H9 (cell line): ENCODE measurements around the gene CYBB. TPM values are rescaled to one million over a fixed set of nuclear protein-coding genes. Genes with fewer than 3 reads are reported as not detected.

Experiments used
- DNase-seq: peaks from one replicate; pipeline ENCODE4 v3.0.0-alpha.2; 2017
- H2AFZ ChIP-seq: one replicate; pipeline ENCODE4 v1.6.1; 2013; ENCODE audit warnings: mild to moderate bottlenecking, low read length, control low read depth, moderate library complexity
- H2AK5ac ChIP-seq: 2 replicates; pipeline ENCODE4 v1.6.1; 2013; ENCODE audit warnings: low read length, control low read depth, mixed read lengths; ENCODE audit not compliant: insufficient read length
- H2BK120ac ChIP-seq: one replicate; pipeline ENCODE4 v1.6.1; 2013; ENCODE audit warnings: low read depth, mild to moderate bottlenecking, low read length, control low read depth, inconsistent platforms; ENCODE audit not compliant: poor library complexity, severe bottlenecking
- H2BK12ac ChIP-seq: 2 replicates; pipeline ENCODE4 v1.6.1; 2013; ENCODE audit warnings: low read length, control low read depth, mixed read lengths, low read depth; ENCODE audit not compliant: insufficient read length
- H2BK15ac ChIP-seq: 2 replicates; pipeline ENCODE4 v1.6.1; 2013; ENCODE audit warnings: low read depth, low read length, control low read depth
- H2BK20ac ChIP-seq: one replicate; pipeline ENCODE4 v1.6.1; 2013; ENCODE audit warnings: low read depth, mild to moderate bottlenecking, low read length, control low read depth, inconsistent platforms; ENCODE audit not compliant: poor library complexity, severe bottlenecking
- H2BK5ac ChIP-seq: 2 replicates; pipeline ENCODE4 v1.6.1; 2013; ENCODE audit warnings: low read length, control low read depth, mixed read lengths; ENCODE audit not compliant: insufficient read length
- H3K14ac ChIP-seq: 2 replicates; pipeline ENCODE4 v1.6.1; 2013; ENCODE audit warnings: low read length, control low read depth; ENCODE audit not compliant: insufficient read depth
- H3K18ac ChIP-seq: 2 replicates; pipeline ENCODE4 v1.6.1; 2013; ENCODE audit warnings: low read depth, mild to moderate bottlenecking, mixed read lengths, low read length, control low read depth; ENCODE audit not compliant: insufficient read length
- H3K23ac ChIP-seq: 2 replicates; pipeline ENCODE4 v1.6.1; 2013; ENCODE audit warnings: low read length, control low read depth, mixed read lengths, low read depth; ENCODE audit not compliant: insufficient read length
- H3K23me2 ChIP-seq: 2 replicates; pipeline ENCODE4 v1.6.1; 2013; ENCODE audit warnings: low read depth, mild to moderate bottlenecking, mixed read lengths, low read length, control low read depth; ENCODE audit not compliant: insufficient read length, poor library complexity, severe bottlenecking
- H3K27ac ChIP-seq: 2 replicates; pipeline ENCODE4 v1.5.1; 2013; ENCODE audit warnings: low read length, control low read depth, mixed read lengths, low read depth; ENCODE audit not compliant: insufficient read length
- H3K27me3 ChIP-seq: 2 replicates; pipeline ENCODE4 v1.6.1; 2013; ENCODE audit warnings: low read length, control low read depth, inconsistent platforms; ENCODE audit not compliant: insufficient read depth
- H3K4ac ChIP-seq: 2 replicates; pipeline ENCODE4 v1.6.1; 2013; ENCODE audit warnings: low read depth, mild to moderate bottlenecking, control low read depth, inconsistent platforms, low read length, moderate library complexity
- H3K4me1 ChIP-seq: 2 replicates; pipeline ENCODE4 v1.6.1; 2013; ENCODE audit warnings: low read length, control low read depth, inconsistent platforms; ENCODE audit not compliant: insufficient read depth
- H3K4me2 ChIP-seq: 2 replicates; pipeline ENCODE4 v1.6.1; 2013; ENCODE audit warnings: low read length, control low read depth, mixed read lengths; ENCODE audit not compliant: insufficient read length, insufficient read depth
- H3K56ac ChIP-seq: 2 replicates; pipeline ENCODE4 v1.6.1; 2013; ENCODE audit warnings: low read depth, mild to moderate bottlenecking, mixed read lengths, low read length, control low read depth; ENCODE audit not compliant: insufficient read length
- H3K79me1 ChIP-seq: 2 replicates; pipeline ENCODE4 v1.6.1; 2013; ENCODE audit warnings: low read depth, mild to moderate bottlenecking, moderate library complexity, low read length, control low read depth, inconsistent platforms; ENCODE audit not compliant: insufficient read depth, poor library complexity, severe bottlenecking
- H3K79me2 ChIP-seq: 2 replicates; pipeline ENCODE4 v1.6.1; 2013; ENCODE audit warnings: low read length, control low read depth, inconsistent platforms; ENCODE audit not compliant: insufficient read depth
- H3K9ac ChIP-seq: 2 replicates; pipeline ENCODE4 v1.6.1; 2013; ENCODE audit warnings: low read length, control low read depth, mixed read lengths; ENCODE audit not compliant: insufficient read length; ENCODE audit errors: extremely low read depth
- H3K9me3 ChIP-seq: one replicate; pipeline ENCODE4 v1.6.1; 2013; ENCODE audit warnings: low read depth, low read length, inconsistent platforms; ENCODE audit not compliant: control insufficient read depth
- H3T11ph ChIP-seq: one replicate; pipeline ENCODE4 v1.6.1; 2013; ENCODE audit warnings: mild to moderate bottlenecking, low read length, control low read depth, inconsistent platforms
- H4K20me1 ChIP-seq: one replicate; pipeline ENCODE4 v1.6.1; 2013; ENCODE audit not compliant: control insufficient read depth, insufficient read length, insufficient read depth
- H4K5ac ChIP-seq: 2 replicates; pipeline ENCODE4 v1.6.1; 2013; ENCODE audit warnings: low read depth, mild to moderate bottlenecking, mixed read lengths, low read length, control low read depth; ENCODE audit not compliant: insufficient read length
- H4K8ac ChIP-seq: replicated peaks from 2 replicates; pipeline ENCODE4 v1.6.1; 2013; ENCODE audit warnings: low read length, control low read depth, mixed read lengths, low read depth; ENCODE audit not compliant: insufficient read length
- H4K91ac ChIP-seq: 2 replicates; pipeline ENCODE4 v1.6.1; 2013; ENCODE audit warnings: low read depth, mild to moderate bottlenecking, moderate library complexity, mixed read lengths, low read length, control low read depth; ENCODE audit not compliant: insufficient read length
- H3K27ac Mint-ChIP-seq, 3 experiments: 2 replicates in 2 of 3; 3 replicates in 1 of 3; pipeline ENCODE4 v1.8.0; 2020 to 2021; ENCODE audit warnings: mixed read lengths in 3 of 3, mild to moderate bottlenecking in 1 of 3, moderate library complexity in 1 of 3
- H3K27me3 Mint-ChIP-seq: 2 replicates; pipeline ENCODE4 v1.8.0; 2021; ENCODE audit warnings: low read depth, mild to moderate bottlenecking, moderate library complexity, mixed read lengths
- H3K36me3 Mint-ChIP-seq, 3 experiments: 2 replicates in 2 of 3; 3 replicates in 1 of 3; pipeline ENCODE4 v1.8.0; 2020 to 2021; ENCODE audit warnings: low read depth in 3 of 3, mixed read lengths in 3 of 3; ENCODE audit not compliant: insufficient read depth in 1 of 3
- H3K4me1 Mint-ChIP-seq, 2 experiments: 2 replicates each; pipeline ENCODE4 v1.8.0; 2020; ENCODE audit warnings: mixed read lengths in 2 of 2
- H3K4me3 Mint-ChIP-seq, 2 experiments: 2 replicates in 1 of 2; 3 replicates in 1 of 2; pipeline ENCODE4 v1.8.0; 2020 to 2021; ENCODE audit warnings: mild to moderate bottlenecking in 2 of 2, mixed read lengths in 2 of 2, moderate library complexity in 1 of 2
- H3K9me3 Mint-ChIP-seq, 2 experiments: 2 replicates in 1 of 2; 3 replicates in 1 of 2; pipeline ENCODE4 v1.8.0; 2020; ENCODE audit warnings: mild to moderate bottlenecking in 2 of 2, mixed read lengths in 2 of 2, moderate library complexity in 1 of 2
- WGBS: extraction: QIAGEN DNeasy Blood & Tissue Kit; methylation state at CpG from one replicate; pipeline ENCODE4 v1.1.7; 2013; ENCODE audit warnings: missing lambda C conversion rate, low lambda C conversion rate, mixed read lengths; ENCODE audit not compliant: insufficient read length; ENCODE audit errors: extremely low coverage; 5-methylcytosine and 5-hydroxymethylcytosine counted together
- total RNA-seq: library from RNA; stranded (reverse); gene quantifications from 2 replicates; pipeline ENCODE4 v1.2.1, GENCODE V29; 2021
- TF ChIP-seq, protein P1 (sequence below): fragments of 200-600 bp; sonication (generic); conservative IDR thresholded peaks from 3 replicates; pipeline ENCODE4 v1.8.0; 2021; ENCODE audit warnings: antibody characterized with exemption, mild to moderate bottlenecking

Gene CYBB
- total RNA-seq, 1 experiment from 2014 or later = 0.07 TPM

DNA sequence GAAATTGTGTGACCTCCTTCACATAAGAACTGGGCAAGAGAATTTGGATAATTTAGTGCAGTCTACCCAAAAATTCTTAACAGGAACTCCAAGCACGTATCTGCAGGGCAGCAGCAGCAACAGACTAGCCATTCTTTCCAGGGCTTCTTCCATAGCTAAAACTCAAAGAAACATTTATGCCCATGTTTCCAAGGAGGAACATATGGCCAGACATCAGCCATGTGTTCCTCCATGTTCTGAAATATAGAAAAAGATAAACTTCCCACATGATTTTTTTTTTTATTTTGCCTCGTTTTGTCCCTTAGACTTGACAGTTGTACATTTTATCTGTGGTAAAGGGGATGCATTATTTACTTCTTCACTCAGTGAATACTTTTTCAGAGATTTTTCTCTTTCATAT is 27.6 kb upstream of the CYBB start:
- Histone ChIP-seq H4K91ac (no peak overlapping the region), H3K9me3 (no peaks in the 10 kb centered on the region), H2AFZ (no peak overlapping the region), H2BK15ac (no peak overlapping the region), H4K8ac (no peak overlapping the region), H4K20me1 (no peaks in the 10 kb centered on the region), H3K56ac (no peak overlapping the region), H3K79me2 (no peaks in the 10 kb centered on the region), H3K14ac (no peak overlapping the region), H2AK5ac (no peak overlapping the region), H3K23me2 (no peaks in the 10 kb centered on the region), H3T11ph (no peak overlapping the region), H3K79me1 (no peaks in the 10 kb centered on the region), H3K9ac (no peak overlapping the region), H3K27me3 (no peaks in the 10 kb centered on the region), H3K4me2 (no peak overlapping the region), H2BK5ac (no peak overlapping the region), H2BK120ac (no peak overlapping the region), H3K27ac (no peak overlapping the region), H3K23ac (no peak overlapping the region), H2BK20ac (no peak overlapping the region), H3K18ac (no peak overlapping the region), H2BK12ac (no peak overlapping the region), H4K5ac (no peak overlapping the region), H3K4ac (no peak overlapping the region), H3K4me1 (no peaks in the 10 kb centered on the region)
- TF ChIP-seq, protein P1, sequence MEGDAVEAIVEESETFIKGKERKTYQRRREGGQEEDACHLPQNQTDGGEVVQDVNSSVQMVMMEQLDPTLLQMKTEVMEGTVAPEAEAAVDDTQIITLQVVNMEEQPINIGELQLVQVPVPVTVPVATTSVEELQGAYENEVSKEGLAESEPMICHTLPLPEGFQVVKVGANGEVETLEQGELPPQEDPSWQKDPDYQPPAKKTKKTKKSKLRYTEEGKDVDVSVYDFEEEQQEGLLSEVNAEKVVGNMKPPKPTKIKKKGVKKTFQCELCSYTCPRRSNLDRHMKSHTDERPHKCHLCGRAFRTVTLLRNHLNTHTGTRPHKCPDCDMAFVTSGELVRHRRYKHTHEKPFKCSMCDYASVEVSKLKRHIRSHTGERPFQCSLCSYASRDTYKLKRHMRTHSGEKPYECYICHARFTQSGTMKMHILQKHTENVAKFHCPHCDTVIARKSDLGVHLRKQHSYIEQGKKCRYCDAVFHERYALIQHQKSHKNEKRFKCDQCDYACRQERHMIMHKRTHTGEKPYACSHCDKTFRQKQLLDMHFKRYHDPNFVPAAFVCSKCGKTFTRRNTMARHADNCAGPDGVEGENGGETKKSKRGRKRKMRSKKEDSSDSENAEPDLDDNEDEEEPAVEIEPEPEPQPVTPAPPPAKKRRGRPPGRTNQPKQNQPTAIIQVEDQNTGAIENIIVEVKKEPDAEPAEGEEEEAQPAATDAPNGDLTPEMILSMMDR = no peak
- no peaks in the 10 kb centered on the region for H3K4me1 Mint-ChIP-seq
- H3K9me3 Mint-ChIP-seq = peaks cover 39 to 43% of the 10 kb centered on the region in 2 experiments
- no peaks in the 10 kb centered on the region for H3K27me3 Mint-ChIP-seq
- no peak overlapping the region for H3K4me3 Mint-ChIP-seq
- H3K36me3 Mint-ChIP-seq = 0 out of 7 replicates have a peak, but pooled peaks cover 0 to 1% (median 0%) of the 10 kb centered on the region in 3 experiments
- DNase-seq = no peak
- no CpG with 5 or more reads among the region's 2 CpGs for WGBS
- no peak overlapping the region for H3K27ac Mint-ChIP-seq
